ENCODE measurements around the gene PAK4.

Gene PAK4

GRCh38 chr19:39190768-39191167, 65.2 kb downstream of the PAK4 start:
- H3K4me3 ChIP-seq (ENCODE audit: low read depth, low read length) = no peak overlapping the region
- TF ChIP-seq, protein P1, sequence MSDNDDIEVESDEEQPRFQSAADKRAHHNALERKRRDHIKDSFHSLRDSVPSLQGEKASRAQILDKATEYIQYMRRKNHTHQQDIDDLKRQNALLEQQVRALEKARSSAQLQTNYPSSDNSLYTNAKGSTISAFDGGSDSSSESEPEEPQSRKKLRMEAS (IDR thresholded peaks at IDR 0.05; ENCODE audit: low read depth, low read length) = no peak
- TF ChIP-seq POLR2A (IDR thresholded peaks at IDR 0.05; ENCODE audit: extremely low read depth, insufficient read length) (no peak), CTCF (IDR thresholded peaks at IDR 0.05; ENCODE audit: low read depth, low read length) (no peak), MYC (IDR thresholded peaks at IDR 0.05; ENCODE audit: low read depth, low read length) (no peak)
- DNase-seq (ENCODE audit: low read depth) = no peak

DNA sequence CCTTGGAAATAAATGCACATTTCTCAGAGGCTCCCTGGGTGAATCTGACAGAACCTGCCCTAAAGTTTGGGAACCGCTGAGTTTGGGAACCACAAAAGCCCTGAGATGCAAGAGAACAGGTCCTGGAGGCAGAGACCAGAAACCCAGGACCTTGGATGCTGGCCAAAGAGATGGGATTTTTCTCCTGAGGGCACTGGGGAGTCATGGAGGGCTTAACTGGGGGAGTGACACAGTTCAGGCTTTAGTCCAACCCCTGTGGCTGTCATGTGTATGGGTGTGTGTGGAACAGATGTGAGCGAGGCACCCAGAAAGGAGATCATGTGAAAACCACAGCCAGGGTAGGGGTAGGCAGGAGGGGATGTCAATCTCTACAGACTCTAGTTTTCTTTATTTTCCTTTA, 67.3 kb downstream of the PAK4 start:
- TF ChIP-seq POLR2A (IDR thresholded peaks at IDR 0.05; ENCODE audit: extremely low read depth, insufficient read length) (no peak), MYC (IDR thresholded peaks at IDR 0.05; ENCODE audit: low read depth, low read length) (no peak), CTCF (IDR thresholded peaks at IDR 0.05; ENCODE audit: low read depth, low read length) (no peak)
- TF ChIP-seq, protein P1 (IDR thresholded peaks at IDR 0.05; ENCODE audit: low read depth, low read length) = no peak
- H3K4me3 ChIP-seq (ENCODE audit: low read depth, low read length) = no peak overlapping the region
- no peak for DNase-seq (ENCODE audit: low read depth)

- DNase-seq (ENCODE audit: low read depth) = no peak
- H3K4me3 ChIP-seq (ENCODE audit: low read depth, low read length) = no peak overlapping the region
- TF ChIP-seq CTCF (IDR thresholded peaks at IDR 0.05; ENCODE audit: low read depth, low read length) = no peak
- TF ChIP-seq, protein P1 (IDR thresholded peaks at IDR 0.05; ENCODE audit: low read depth, low read length) = no peak
- TF ChIP-seq POLR2A (IDR thresholded peaks at IDR 0.05; ENCODE audit: extremely low read depth, insufficient read length) = no peak
- no peak for TF ChIP-seq MYC (IDR thresholded peaks at IDR 0.05; ENCODE audit: low read depth, low read length)
Observed at GRCh38 chr19:39193803-39194202, 68.2 kb downstream of the PAK4 start.

- TF ChIP-seq CTCF (IDR thresholded peaks at IDR 0.05; ENCODE audit: low read depth, low read length) (no peak), POLR2A (IDR thresholded peaks at IDR 0.05; ENCODE audit: extremely low read depth, insufficient read length) (no peak), MYC (IDR thresholded peaks at IDR 0.05; ENCODE audit: low read depth, low read length) (no peak)
- TF ChIP-seq, protein P1 (IDR thresholded peaks at IDR 0.05; ENCODE audit: low read depth, low read length) = no peak
- no peak for DNase-seq (ENCODE audit: low read depth)
- H3K4me3 ChIP-seq (ENCODE audit: low read depth, low read length) = no peak overlapping the region
Observed at GRCh38 chr19:39194832-39195542, 69.4 kb downstream of the PAK4 start.

DNA sequence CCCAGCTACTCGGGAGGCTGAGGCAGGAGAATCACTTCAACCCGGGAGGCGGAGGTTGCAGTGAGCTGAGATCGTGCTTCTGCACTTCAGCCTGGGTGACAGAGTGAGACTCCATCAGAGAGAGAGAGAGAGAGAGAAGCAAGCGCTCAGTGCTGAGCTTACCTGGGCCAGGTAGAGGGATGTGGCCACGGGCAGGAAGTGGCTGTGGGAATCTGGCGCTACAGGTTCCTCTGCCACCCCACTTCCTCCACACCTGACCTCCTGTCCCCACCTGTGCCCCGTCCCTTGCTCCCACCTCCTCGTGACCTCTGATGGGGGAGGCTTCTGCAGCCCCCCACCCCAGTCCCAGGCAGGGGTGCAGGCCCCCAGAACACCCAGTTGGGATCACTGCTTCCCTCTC, 70.2 kb downstream of the PAK4 start:
- DNase-seq (ENCODE audit: low read depth) = no peak
- H3K4me3 ChIP-seq (ENCODE audit: low read depth, low read length) = no peak overlapping the region
- TF ChIP-seq POLR2A (IDR thresholded peaks at IDR 0.05; ENCODE audit: extremely low read depth, insufficient read length) (no peak), MYC (IDR thresholded peaks at IDR 0.05; ENCODE audit: low read depth, low read length) (no peak), CTCF (IDR thresholded peaks at IDR 0.05; ENCODE audit: low read depth, low read length) (no peak)
- TF ChIP-seq, protein P1 (IDR thresholded peaks at IDR 0.05; ENCODE audit: low read depth, low read length) = no peak

Data from NB4 (cell line).